Measurements from ENCODE around the gene LMF1. TPM values are rescaled to one million over a fixed set of nuclear protein-coding genes. Genes with fewer than 3 reads are reported as not detected.

LMF1 gene
- total and polyA plus RNA-seq, 2 of the 4 experiments (the other 2 are of a cell fraction): 7.7 to 13.1 TPM

GRCh38 chr16:989354-989814 is 18.6 kb upstream of the LMF1 start:
- no peak overlapping the region for H2BK5ac ChIP-seq (ENCODE audit: low read depth, low read length, poor library complexity, severe bottlenecking)
- H4K8ac ChIP-seq (ENCODE audit: low read depth in 2 of 2, low read length in 2 of 2): no peak overlapping the region
- H3K27me3 ChIP-seq (ENCODE audit: control insufficient read depth, insufficient read depth, low read length): peaks cover 49% of the 10 kb centered on the region
- TF ChIP-seq NFE2L2 (IDR thresholded peaks at IDR 0.05; ENCODE audit: low read depth, low read length): no peak
- no peaks in the 10 kb centered on the region for H4K20me1 ChIP-seq (ENCODE audit: insufficient read depth, low read length)
- no peak overlapping the region for H2AFZ ChIP-seq (replicated peaks; ENCODE audit: low read length, poor library complexity)
- H3K4me2 ChIP-seq (ENCODE audit: low read depth, low read length): no peak overlapping the region
- H4K91ac ChIP-seq (ENCODE audit: insufficient read depth, low read depth, low read length): no peak overlapping the region
- no peak overlapping the region for H2AK9ac ChIP-seq (replicated peaks; ENCODE audit: low read depth, low read length, poor library complexity)
- H3K36me3 ChIP-seq (ENCODE audit: control insufficient read depth, insufficient read depth, low read length): no peaks in the 10 kb centered on the region
- no peaks in the 10 kb centered on the region for H3K79me1 ChIP-seq (ENCODE audit: low read depth in 1 of 2, low read length in 2 of 2)
- H3K4ac ChIP-seq (ENCODE audit: low read depth, low read length): no peak overlapping the region
- no peak overlapping the region for H3K14ac ChIP-seq (replicated peaks; ENCODE audit: low read depth, low read length)
- H3K56ac ChIP-seq (ENCODE audit: extremely low read depth, insufficient read depth, low read length): no peak overlapping the region
- H3K23ac ChIP-seq (ENCODE audit: low read depth, low read length): no peak overlapping the region
- no peak overlapping the region for H3K4me3 ChIP-seq (ENCODE audit: insufficient read depth, low read depth, low read length)
- no peak overlapping the region for H4K5ac ChIP-seq (ENCODE audit: low read depth, low read length)
- BruUV-seq (replicated peaks): no TSS peak
- no peak for ATAC-seq (ENCODE audit: low read depth)
- no peak overlapping the region for H2AK5ac ChIP-seq (ENCODE audit: low read depth, low read length)
- ChIA-PET POLR2A (ENCODE audit: unreplicated experiment) (no interaction called here), CTCF (no interaction called here)
- H3K9me1 ChIP-seq (ENCODE audit: insufficient read depth, low read length): no peaks in the 10 kb centered on the region
- no peak overlapping the region for H3K27ac ChIP-seq (ENCODE audit: insufficient read depth, low read length)
- no peaks in the 10 kb centered on the region for H3K4me1 ChIP-seq (ENCODE audit: control insufficient read depth, insufficient read depth, low read length)
- dilution Hi-C loops (cut with HindIII; ENCODE audit: low sequenced_read_pairs, unreplicated experiment): no loop called here
- no peak overlapping the region for H2BK15ac ChIP-seq (ENCODE audit: low read depth, low read length)
- H3K9ac ChIP-seq (ENCODE audit: low read depth, low read length): no peak overlapping the region
- no peak overlapping the region for H2BK20ac ChIP-seq (ENCODE audit: low read depth, low read length)
- H3K9me3 ChIP-seq (ENCODE audit: control insufficient read depth, insufficient read depth, low read length): peaks cover 5% of the 10 kb centered on the region
- in situ Hi-C loops (cut with MboI; ENCODE audit: low sequenced_read_pairs): no loop called here
- no peak for DNase-seq
- WGBS, 2 experiments (ENCODE audit: extremely low coverage in 2 of 2, insufficient read length in 1 of 2): 87% methylated on average over 9 of the region's 11 CpGs; no CpG with 5 or more reads in 1 of the 2 experiments
- intact Hi-C loops (cut with micrococcal nuclease): no loop called here
- H3K18ac ChIP-seq (ENCODE audit: low read depth, low read length): no peak overlapping the region
- H2BK120ac ChIP-seq (ENCODE audit: low read depth, low read length): no peak overlapping the region
